Loucy (cell line): ENCODE data around the gene TBCD.

Experiments used
- CTCF ChIP-seq: fragments of 200-600 bp; sonication (generic); conservative IDR thresholded peaks from 2 replicates; pipeline ENCODE4 v1.5.1; 2014; ENCODE audit warnings: mild to moderate bottlenecking, antibody characterized with exemption, low read length
- EZH2phosphoT487 ChIP-seq: fragments of 200-600 bp; IDR thresholded peaks from 2 replicates; pipeline ENCODE4 v1.6.1; 2018; ENCODE audit warnings: antibody characterized with exemption, mild to moderate bottlenecking, moderate library complexity, borderline replicate concordance

GRCh38 chr17:82736511-82737185 is 15.2 kb upstream of the TBCD start:
- no peak for TF ChIP-seq CTCF
- TF ChIP-seq EZH2phosphoT487 = no peak
